LNCAP (cell line): ENCODE results near the gene PTPRD.

ENCODE experiments used
- TF ChIP-seq, protein P1 (sequence below): fragments of 450-650 bp; IDR thresholded peaks from 2 replicates; pipeline ENCODE4 v1.5.1; 2017; ENCODE audit warnings: mild to moderate bottlenecking

PTPRD gene

DNA sequence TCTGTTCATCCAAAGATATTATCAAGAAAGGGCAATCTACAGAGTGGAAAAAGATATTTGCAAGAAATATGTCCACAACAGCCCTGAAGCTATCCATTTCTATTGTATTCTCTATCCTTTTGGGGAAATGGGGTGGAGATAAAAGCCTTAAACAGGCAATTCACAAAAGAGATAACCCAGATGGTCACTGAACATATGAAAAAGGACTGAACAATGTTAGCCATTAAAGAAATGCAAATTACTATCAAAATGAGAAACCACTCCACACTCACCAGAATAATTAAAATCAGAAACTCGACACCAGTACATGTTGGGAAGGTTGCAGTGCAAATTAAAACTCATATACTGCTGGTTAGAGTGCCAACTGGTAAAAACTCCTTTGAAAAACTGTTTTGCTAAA lies 1858.1 kb downstream of the PTPRD start:
- TF ChIP-seq, protein P1, sequence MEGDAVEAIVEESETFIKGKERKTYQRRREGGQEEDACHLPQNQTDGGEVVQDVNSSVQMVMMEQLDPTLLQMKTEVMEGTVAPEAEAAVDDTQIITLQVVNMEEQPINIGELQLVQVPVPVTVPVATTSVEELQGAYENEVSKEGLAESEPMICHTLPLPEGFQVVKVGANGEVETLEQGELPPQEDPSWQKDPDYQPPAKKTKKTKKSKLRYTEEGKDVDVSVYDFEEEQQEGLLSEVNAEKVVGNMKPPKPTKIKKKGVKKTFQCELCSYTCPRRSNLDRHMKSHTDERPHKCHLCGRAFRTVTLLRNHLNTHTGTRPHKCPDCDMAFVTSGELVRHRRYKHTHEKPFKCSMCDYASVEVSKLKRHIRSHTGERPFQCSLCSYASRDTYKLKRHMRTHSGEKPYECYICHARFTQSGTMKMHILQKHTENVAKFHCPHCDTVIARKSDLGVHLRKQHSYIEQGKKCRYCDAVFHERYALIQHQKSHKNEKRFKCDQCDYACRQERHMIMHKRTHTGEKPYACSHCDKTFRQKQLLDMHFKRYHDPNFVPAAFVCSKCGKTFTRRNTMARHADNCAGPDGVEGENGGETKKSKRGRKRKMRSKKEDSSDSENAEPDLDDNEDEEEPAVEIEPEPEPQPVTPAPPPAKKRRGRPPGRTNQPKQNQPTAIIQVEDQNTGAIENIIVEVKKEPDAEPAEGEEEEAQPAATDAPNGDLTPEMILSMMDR, result no peak

DNA sequence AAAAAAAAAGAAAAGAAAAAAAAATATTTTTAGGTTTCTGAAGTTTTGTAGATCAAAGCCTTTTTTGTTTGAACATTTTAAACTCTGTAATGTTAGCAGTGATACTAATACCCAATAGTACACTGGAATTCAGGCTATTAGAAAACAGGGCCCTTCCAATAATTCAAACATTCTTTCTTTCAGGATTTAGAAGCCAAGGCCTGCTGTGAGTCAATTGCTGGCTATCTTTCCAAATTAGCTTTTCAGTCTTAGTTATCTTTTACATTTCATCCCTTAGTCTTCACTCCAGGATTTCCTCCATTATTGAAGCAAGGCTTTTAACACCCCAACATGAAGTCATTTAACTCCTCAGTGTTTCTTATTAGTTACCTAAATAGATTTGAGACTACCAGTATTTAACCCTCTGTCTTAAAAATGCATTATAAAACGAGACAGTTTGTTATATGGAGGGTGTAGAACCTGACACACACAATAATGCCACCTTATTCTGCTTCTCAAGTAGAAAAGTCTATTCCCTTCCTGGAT lies 1861.3 kb downstream of the PTPRD start:
- TF ChIP-seq, protein P1, result no peak

DNA sequence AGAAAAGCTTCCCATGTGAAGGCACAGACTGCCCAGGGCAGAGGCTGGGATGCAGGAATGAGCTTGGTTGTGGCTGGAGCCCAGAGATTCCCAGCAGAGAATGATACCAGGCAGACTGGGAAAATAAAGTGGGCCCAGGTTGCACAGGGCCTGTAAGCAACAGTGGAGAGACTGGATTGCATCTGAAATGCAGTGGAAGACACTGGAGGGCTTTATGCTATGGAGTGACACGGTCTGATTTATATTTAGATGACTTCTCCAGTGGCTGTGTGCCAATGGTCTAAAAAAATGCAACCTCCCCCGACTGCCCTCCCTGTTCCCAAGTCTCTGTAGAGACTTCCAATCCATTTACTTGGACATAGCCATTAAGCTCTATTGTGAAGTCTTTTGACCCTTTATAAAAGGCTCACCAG lies 1862.2 kb downstream of the PTPRD start:
- TF ChIP-seq, protein P1, result no peak

DNA sequence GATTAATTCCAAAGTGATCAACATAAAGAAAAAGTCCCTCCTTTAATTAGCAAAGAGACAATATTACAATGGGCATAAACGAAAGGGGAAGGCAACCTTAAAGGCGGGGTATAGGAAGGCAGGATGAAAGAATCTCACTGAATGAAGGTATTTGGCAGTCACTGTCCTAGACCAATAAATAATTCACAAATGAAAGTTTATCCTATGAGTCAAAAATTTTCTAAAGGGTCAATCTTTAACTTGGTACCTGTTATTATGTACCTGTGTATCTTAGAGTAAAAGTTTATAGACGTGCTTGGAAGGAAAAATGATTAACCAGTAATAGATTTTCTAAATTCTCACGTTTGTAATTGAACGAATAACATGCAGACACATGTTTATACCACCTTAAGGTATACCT lies 1867.5 kb downstream of the PTPRD start:
- TF ChIP-seq, protein P1, result no peak

DNA sequence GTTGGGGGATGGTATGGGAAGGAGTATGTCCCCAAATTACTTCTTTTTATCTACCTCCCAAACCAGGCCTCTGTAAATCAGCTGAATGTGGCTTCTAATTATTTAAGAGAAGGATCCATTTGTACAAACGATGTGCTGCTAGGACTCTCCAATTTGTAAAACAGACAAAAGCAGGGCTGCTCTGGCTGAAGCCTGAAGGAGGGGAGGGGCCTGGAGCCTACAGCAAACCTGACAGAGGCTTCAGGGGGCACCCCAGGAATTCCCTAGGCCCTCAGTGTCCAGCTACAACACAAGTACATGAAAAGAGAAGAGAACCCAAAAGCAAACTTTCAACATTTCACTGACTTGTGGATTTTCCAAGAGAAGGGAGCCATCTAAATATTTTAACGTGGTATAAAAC lies 1873.9 kb downstream of the PTPRD start:
- TF ChIP-seq, protein P1, result no peak

DNA sequence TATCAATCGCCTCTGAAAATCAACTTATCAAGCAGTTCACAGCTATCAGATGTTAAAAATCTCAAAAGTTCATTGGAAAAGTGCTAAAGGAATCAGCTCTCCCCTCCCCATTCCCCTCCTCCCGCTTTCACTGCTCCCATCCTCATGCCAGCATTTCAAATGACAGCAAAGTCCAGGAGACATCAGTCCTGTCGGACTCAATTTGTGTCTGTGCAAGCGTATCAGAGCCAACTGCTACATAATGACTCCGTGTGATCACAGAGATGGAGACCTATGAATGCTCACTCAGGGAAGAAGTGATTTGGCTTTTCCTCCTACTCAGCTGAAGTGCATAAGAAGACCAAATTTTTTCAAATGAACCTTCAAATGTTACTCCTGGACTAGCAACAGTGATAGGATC lies 1876.0 kb downstream of the PTPRD start:
- TF ChIP-seq, protein P1, result no peak

DNA sequence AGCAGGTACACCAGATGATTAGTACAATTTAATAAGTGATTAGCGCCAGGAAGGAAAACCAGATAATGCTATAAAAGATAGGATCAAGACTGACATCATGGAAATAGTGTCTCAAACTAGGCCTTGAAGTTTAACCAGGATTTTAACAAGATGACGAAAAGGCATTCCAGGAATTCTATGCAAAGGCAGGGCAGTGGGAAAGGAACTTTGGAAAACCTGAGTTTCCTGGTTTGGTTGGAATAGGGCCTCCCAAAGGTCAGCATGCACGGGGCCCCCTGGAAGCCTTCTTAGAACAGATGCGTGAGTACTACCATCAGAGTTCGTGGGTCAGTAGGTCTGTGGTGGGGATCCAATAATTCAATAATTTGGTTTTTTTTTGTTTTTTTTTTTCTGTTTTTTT lies 1878.0 kb downstream of the PTPRD start:
- TF ChIP-seq, protein P1, result no peak
